GM21367 (cell line): ENCODE data around the gene CAND2.
"Not testable (repeated sequence)": the region's sequence is repeated elsewhere in the genome, so short reads cannot be mapped to it uniquely, and the experiment has no call there.

Experiments
- ATAC-seq: cut with Tn5 transposase; IDR thresholded peaks from one replicate; pipeline ENCODE4 v1.9.1; 2021; ENCODE audit not compliant: unreplicated experiment

The CAND2 gene

DNA sequence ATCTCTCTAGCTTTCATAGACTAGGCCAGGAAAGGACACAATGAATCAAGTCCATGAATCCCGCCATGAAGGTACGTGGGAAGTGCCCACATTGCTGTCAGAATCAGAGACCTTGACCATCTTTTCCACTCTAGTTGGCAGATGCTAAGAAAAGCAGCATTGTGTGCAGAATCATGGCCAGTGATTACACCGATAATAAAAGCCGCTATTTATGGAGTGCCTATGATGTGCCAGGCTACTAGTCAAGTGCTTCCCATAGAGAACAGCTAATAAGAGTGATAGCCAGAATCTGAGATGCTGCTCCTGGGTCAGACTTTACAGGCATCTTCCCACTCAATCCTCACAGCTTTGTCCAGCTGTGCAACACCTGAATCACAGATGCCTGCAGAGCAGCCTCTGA lies 58.1 kb downstream of the CAND2 start:
- no peak for ATAC-seq

- no peak for ATAC-seq
Observed at GRCh38 chr3:12856626-12857025, 60.1 kb downstream of the CAND2 start.

GRCh38 chr3:12859840-12860239 lies 63.4 kb downstream of the CAND2 start:
- no peak for ATAC-seq

GRCh38 chr3:12861611-12862010 lies 65.1 kb downstream of the CAND2 start:
- no peak for ATAC-seq

GRCh38 chr3:12862387-12862786 lies 65.9 kb downstream of the CAND2 start:
- no peak for ATAC-seq

- no peak for ATAC-seq
Observed at GRCh38 chr3:12865271-12865670, 68.8 kb downstream of the CAND2 start.

DNA sequence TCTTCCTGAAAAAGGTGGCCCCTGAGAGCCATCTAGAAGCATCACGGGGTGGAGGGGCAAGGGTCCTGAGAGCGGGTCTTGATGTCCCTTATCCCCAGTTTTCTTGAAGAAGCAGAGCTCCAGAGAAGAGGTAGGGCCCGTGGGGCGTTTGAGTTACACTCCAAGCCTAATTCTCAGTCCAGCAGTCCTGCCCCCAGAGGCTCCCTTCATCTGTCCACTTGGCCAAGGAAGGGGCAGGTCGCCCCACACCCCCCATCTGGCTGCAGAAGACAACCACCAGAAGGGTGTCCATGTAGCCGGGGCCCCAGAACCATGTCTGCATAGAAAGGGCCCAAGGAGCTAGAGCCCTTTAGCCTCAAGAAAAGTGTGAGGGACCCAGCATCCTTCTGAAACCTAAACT lies 70.4 kb downstream of the CAND2 start:
- ATAC-seq = no peak

GRCh38 chr3:12868039-12869034 lies 71.9 kb downstream of the CAND2 start:
- peak; percentile 51 for ATAC-seq

- ATAC-seq = peak; percentile 39
Observed at GRCh38 chr3:12869035-12869621, 72.6 kb downstream of the CAND2 start.

DNA sequence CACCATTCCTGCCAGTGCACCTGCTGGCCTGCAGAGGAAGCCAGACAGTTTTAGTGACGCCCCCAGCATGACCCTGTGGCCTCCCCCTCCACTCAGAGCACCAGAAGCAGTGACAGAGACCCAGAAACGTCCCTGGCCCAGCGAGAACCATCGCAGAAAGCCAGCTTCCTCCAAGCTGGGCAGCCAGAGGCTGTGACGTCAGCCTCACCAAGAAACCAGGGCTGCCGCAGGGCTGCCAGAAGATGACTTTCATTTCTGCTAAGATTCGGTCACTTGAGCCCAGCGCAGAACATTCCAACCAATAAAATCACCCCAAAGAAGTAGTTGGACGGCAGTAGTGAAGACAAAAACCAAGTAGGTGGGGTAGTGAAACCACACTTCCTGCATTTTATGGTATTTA lies 74.5 kb downstream of the CAND2 start:
- no peak for ATAC-seq

GRCh38 chr3:12871404-12871983 lies 75.0 kb downstream of the CAND2 start:
- no peak for ATAC-seq

DNA sequence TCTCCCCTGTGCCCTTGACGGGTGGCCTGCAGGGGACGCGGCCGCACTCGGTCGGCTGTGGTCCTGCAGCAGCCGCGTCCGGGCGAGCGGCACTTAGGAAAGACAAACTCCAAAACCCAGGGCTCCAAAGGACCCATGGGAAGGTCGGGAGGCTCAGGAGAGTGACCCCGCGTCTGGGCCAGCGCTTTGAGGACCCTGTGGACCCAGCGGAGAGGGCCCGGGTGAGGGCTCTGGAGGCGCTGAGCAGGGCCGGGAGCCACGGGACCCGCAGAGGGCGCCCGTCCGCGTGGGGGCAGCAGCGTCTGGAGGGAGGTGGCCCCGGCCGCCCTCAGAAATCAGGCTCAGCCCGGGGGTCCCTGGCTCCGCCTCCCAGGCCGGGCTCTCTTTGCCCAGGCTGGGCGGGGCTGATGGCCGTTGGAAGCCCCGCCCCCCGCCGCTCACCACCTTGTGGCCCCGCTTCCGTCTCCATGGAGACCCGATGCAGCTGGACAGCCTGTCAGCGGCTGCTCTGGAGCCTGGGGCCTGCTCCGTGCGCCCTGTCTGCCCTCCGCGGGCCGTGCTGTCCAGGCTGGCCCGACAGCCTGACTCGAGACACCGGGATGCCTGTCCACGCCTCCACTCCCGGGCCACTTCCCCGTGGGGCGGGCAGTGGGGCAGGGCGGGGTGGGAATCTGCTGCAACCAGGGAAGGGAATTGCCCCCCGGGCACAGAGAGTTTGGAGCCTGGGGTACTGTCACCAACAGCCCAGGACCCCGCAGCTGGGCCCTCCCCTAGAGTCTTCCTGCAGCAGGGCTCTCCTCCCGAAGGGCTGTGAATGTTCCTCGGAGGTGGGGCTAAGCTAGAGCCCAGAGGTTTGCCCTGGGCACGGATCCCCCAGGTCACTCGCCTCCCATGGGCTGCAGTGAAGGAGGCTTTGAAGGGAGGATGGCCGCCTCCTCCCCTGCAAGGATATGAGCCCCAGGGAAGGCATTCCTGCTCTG lies 79.7 kb downstream of the CAND2 start:
- ATAC-seq = no peak

GRCh38 chr3:12877040-12877439 lies 80.6 kb downstream of the CAND2 start:
- no peak for ATAC-seq

GRCh38 chr3:12878141-12878574 lies 81.7 kb downstream of the CAND2 start:
- no peak for ATAC-seq

- ATAC-seq = not testable (repeated sequence)
Observed at GRCh38 chr3:12878758-12879157, 82.3 kb downstream of the CAND2 start.

- ATAC-seq = no peak
Observed at GRCh38 chr3:12879191-12879815, 82.8 kb downstream of the CAND2 start.

DNA sequence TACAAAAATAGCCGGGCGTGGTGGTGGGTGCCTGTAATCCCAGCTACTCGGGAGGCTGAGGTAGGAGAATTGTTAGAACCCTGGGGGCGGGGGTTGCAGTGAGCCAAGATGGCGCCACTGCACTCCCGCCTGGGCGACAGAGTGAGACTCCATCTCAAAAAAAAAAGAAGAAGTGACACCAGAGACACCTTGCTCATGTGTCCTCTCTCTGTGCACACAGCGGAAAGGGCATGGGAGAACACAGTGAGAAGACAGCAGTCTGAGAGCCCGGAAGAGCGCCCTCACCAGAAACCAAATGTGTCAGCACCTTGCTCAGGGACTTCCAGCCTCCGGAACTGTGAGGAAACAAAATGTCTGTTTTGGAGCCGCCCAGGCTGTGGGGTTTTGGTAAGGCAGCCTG lies 85.4 kb downstream of the CAND2 start:
- peak; percentile 35 for ATAC-seq

DNA sequence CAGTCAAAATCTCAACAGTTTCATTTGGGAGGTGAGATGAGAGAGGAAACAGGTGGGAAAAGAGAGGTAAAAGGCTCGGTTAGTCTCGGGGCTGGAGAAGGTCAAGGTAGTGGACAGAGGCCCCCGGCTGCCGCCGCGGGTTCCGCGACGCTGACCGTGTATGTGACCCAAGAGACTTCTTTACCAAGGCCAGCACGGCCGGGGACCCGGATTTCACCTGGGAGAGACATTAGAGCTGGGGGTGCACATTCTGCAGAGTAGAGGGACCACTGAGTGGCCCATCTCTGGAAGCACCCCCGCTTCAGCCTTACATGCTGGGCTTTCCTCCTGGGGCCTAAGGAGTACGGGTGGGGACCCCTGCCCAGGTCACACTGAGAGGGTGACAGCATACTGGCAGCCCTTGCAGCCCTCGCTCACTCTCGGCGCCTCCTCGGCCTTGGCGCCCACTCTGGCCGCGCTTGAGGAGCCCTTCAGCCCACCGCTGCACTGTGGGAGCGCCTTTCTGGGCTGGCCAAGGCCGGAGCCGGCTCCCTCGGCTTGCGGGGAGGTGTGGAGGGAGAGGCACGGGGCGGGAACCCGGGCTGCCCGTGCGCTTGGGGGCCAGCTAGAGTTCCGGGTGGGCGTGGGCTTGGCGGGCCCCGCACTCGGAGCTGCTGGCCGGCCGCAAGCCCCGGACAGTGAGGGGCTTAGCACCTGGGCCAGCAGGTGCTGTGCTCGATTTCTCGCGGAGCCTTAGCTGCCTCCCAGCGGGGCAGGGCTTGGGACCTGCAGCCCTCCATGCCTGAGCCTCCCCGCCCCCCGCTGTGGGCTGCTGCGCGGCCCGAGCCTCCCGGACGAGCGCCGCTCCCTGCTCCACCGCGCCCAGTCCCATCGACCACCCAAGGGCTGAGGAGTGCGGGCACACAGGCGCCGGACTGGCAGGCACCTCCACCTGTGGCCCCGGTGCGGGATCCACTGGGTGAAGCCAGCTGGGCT lies 86.1 kb downstream of the CAND2 start:
- no peak for ATAC-seq

GRCh38 chr3:12884186-12884680 lies 87.8 kb downstream of the CAND2 start:
- ATAC-seq = no peak
